ENCODE results near the gene PSEN1.

PSEN1 gene

DNA sequence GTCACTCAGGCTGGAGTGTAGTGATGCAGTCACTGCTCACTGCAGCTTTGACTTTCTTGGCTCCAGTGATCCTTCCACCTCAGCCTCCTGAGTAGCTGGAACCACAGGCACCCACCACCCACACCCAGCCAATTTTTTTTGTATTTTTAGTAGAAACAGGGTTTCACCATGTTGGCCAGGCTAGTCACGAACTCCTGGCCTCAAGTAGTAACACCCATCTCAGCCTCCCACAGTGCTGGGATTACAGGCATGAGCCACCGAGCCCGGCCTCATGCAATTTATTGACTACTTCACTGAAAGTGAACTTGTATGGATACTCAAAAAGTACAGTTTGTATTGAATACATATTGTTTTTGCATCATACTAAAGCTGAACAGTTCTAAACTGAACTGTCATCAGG, 9.1 kb downstream of the PSEN1 start:
- H3K27me3 ChIP-seq = no peaks in the 10 kb centered on the region
- H3K36me3 ChIP-seq = no peaks in the 10 kb centered on the region
- H3K4me3 ChIP-seq (ENCODE audit: low read depth, low read length) = no peak overlapping the region
- DNase-seq = no peak
- TF ChIP-seq, protein P1, sequence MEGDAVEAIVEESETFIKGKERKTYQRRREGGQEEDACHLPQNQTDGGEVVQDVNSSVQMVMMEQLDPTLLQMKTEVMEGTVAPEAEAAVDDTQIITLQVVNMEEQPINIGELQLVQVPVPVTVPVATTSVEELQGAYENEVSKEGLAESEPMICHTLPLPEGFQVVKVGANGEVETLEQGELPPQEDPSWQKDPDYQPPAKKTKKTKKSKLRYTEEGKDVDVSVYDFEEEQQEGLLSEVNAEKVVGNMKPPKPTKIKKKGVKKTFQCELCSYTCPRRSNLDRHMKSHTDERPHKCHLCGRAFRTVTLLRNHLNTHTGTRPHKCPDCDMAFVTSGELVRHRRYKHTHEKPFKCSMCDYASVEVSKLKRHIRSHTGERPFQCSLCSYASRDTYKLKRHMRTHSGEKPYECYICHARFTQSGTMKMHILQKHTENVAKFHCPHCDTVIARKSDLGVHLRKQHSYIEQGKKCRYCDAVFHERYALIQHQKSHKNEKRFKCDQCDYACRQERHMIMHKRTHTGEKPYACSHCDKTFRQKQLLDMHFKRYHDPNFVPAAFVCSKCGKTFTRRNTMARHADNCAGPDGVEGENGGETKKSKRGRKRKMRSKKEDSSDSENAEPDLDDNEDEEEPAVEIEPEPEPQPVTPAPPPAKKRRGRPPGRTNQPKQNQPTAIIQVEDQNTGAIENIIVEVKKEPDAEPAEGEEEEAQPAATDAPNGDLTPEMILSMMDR (IDR thresholded peaks at IDR 0.05; ENCODE audit: low read depth, low read length) = no peak
- H3K4me1 ChIP-seq = no peaks in the 10 kb centered on the region
- no peaks in the 10 kb centered on the region for H3K9me3 ChIP-seq

DNA sequence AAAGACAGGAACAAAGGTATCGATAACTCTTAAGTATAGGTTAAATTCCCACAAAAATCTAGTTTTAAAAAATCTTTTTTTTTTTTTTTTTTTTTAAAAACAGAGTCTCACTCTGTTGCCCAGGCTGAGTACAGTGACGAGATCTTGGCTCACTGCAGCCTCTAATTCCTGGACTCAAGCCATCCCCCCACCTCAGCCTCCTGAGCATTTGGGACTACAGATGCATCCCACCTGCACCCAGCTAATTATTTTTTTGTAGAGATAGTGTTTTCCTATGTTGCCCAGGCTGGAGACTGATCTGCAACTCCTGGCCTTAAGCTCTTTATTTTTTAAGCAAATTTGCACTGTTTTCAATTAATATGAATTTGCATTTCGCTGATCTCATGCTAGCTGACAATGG, 9.8 kb downstream of the PSEN1 start:
- Histone ChIP-seq H3K4me3 (ENCODE audit: low read depth, low read length) (no peak overlapping the region), H3K9me3 (no peaks in the 10 kb centered on the region), H3K27me3 (no peaks in the 10 kb centered on the region), H3K36me3 (no peaks in the 10 kb centered on the region), H3K4me1 (no peaks in the 10 kb centered on the region)
- DNase-seq = no peak
- TF ChIP-seq, protein P1 (IDR thresholded peaks at IDR 0.05; ENCODE audit: low read depth, low read length) = no peak

DNA sequence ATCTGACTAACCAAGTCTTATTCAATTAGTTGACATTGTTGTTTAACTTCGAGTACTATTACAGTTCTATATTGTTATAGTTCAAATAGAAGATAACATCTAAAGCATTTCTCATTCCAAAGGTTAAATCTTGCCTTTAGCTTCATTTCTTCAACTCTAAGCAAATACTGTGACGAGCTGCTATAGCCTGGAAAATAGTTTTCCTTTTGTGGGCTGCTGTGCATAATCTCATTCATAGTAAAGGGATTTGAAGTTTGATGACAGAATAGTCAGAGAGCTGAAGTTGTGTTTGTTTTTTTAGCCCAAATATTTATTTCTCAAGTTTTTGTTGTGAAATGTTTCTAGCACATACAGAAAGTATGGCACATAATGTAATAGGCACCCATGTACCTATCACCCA, 13.4 kb downstream of the PSEN1 start:
- TF ChIP-seq, protein P1 (IDR thresholded peaks at IDR 0.05; ENCODE audit: low read depth, low read length) = no peak
- no peaks in the 10 kb centered on the region for H3K27me3 ChIP-seq

DNA sequence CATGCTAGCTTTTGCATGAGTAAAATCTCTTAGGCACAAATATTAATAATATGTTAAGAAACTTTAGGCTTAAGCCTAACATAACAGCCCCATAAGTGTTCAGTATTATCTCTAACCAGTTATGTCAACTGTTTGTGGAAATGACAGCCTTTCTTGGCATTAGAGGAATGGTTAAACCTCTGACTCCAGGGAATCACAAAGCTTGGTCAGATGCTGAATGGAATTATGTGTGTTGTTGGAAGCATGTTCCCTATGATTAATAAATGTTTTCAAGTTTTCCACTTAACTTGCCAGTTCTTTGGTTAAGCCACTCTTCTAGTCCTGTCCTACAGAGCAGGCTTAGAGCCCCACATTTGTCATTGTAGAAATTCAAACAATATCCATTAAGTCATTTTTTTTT, 17.0 kb downstream of the PSEN1 start:
- TF ChIP-seq, protein P1 (IDR thresholded peaks at IDR 0.05; ENCODE audit: low read depth, low read length) = no peak

More for the DNA sequence above, 13.4 kb downstream of the PSEN1 start:
- Histone ChIP-seq H3K9me3 (no peaks in the 10 kb centered on the region), H3K4me1 (no peaks in the 10 kb centered on the region), H3K36me3 (no peaks in the 10 kb centered on the region), H3K4me3 (ENCODE audit: low read depth, low read length) (no peak overlapping the region)
- no peak for DNase-seq

DNA sequence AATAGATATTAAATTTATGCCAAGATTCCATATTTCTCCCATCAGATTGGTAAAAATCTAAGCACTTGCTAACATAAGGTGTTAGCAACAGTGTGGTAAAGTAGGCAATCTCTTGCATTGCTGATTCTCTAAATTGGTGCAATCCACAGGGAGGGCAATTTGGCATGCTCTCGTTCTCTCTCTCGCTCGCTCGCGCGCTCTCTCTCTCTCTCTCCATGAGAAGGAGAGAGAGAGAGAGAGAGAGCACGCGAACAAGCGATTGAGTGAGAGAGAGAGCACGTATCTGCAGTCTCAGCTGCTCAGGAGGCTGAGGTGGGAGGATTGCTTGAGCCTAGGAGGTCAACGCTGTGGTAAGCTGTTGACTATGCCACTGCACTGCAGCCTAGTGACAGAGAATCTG, 25.9 kb downstream of the PSEN1 start:
- TF ChIP-seq, protein P1 (IDR thresholded peaks at IDR 0.05; ENCODE audit: low read depth, low read length) = no peak
- H3K9me3 ChIP-seq = no peaks in the 10 kb centered on the region

More for the DNA sequence above, 17.0 kb downstream of the PSEN1 start:
- Histone ChIP-seq H3K4me3 (ENCODE audit: low read depth, low read length) (no peak overlapping the region), H3K36me3 (no peaks in the 10 kb centered on the region; the same call in 1 of the 2 replicates), H3K27me3 (no peaks in the 10 kb centered on the region), H3K4me1 (no peaks in the 10 kb centered on the region), H3K9me3 (no peaks in the 10 kb centered on the region)
- DNase-seq = no peak

DNA sequence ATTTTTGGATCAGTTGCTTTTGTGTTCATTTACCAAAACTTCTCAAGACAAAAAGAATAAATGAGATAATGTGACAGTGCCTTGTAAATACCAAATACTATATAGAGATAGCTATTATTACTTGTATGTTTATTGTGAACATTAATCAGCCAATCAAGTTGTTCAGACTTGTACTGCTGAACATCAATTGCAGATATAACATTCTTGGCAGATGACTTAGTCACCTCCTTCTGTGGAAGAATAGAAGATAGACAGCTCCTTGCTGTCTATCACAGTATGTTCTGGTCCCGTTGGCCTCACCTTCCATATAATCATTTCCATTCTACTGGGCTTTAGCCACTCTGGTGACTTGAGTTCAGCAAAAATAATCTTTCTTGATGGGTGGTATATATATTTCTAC, 30.1 kb downstream of the PSEN1 start:
- Histone ChIP-seq H3K9me3 (no peaks in the 10 kb centered on the region), H3K27me3 (no peaks in the 10 kb centered on the region), H3K4me3 (ENCODE audit: low read depth, low read length) (no peak overlapping the region), H3K4me1 (no peaks in the 10 kb centered on the region), H3K36me3 (peaks cover 5% of the 10 kb centered on the region; the same call in 1 of the 2 replicates)
- no peak for DNase-seq
- TF ChIP-seq, protein P1 (IDR thresholded peaks at IDR 0.05; ENCODE audit: low read depth, low read length) = no peak

More for the DNA sequence above, 25.9 kb downstream of the PSEN1 start:
- DNase-seq = no peak
- Histone ChIP-seq H3K27me3 (no peaks in the 10 kb centered on the region), H3K36me3 (peaks cover 4% of the 10 kb centered on the region; the same call in 1 of the 2 replicates), H3K4me3 (ENCODE audit: low read depth, low read length) (no peak overlapping the region), H3K4me1 (no peaks in the 10 kb centered on the region)

Measured in BE2C (cell line).